GM20431 (cell line): ENCODE measurements around the gene GPR17.

Experiments
- in situ Hi-C: fragments of 300-500 bp; cut with MseI, MboI; formaldehyde crosslinking; loops from one replicate; pipeline ENCODE4 v1.15.0; 2020; ENCODE audit warnings: low sequenced_read_pairs; ENCODE audit not compliant: unreplicated experiment

GPR17 gene

DNA sequence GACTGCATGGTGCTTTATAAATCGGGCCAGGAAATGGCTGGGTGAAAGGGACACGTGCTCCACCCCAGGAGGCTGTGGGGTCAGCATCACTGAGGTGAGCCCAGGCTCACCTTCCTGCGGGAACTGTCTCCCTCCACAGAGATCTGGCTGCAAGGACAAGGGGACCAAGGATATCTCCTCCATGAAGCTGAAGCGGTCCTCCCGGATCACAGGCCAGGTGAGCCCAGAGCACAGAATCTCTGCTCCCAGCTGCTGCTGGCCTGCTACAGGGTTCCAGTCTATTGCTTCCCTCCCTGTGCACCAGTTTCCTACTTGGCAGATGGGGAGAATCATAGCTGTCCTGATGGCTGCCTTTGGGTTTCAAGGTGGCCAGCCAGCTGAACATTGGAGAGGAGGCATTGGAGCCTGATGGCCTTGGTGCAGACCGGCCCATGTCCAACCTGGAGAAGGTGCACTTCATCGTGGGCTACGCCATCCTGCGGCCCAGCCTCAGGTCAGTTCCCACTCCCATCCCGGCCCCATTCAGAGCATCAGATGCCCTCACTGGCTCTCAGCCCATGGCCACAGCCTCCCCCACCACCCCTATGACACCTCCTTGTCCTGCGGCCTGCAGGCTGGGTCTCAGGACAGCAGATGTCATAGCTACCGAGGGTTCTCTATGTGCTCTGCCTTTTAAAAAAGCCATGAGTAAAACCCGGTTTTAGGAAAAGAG is 33.7 kb upstream of the GPR17 start:
- in situ Hi-C loops = no loop called here

DNA sequence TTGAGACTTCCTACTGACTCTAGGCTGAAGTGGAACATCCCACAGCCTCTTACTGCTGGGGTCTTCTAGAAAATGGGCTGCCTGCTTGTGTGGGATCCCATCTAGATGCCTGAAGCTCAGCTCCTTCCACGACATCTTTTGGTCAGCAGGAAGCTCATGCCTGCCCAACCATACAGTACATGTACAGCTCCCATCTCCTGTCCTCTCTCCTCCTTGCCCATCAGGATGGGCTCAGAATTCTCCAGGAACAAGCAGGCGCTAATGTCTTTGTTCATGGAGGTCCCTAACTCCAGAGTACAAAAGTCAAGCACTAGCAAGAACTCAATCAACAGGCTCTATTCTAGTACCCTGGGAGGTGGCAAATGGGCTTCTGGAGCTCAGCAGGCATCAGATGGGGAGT is 31.7 kb upstream of the GPR17 start:
- in situ Hi-C loops = no loop called here

DNA sequence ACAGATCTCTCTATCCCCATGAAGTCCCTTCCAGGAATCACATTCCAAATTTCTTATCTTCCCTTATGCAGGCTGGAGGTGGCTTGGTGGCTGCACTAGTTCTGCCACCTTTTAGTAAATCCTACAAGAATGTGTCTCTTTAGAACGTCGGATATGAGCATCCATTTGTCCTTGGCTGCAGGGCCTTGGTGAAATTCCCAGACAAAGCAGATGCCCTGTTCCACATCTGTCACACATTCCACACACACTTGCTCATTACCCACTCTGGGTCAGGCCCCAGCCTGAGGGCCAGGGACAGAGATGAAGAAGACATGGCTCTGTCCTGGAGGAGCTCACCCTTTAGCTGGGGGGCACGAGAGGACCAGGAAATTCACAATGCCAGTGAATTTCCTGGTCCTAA is 31.2 kb upstream of the GPR17 start:
- in situ Hi-C loops = no loop called here

DNA sequence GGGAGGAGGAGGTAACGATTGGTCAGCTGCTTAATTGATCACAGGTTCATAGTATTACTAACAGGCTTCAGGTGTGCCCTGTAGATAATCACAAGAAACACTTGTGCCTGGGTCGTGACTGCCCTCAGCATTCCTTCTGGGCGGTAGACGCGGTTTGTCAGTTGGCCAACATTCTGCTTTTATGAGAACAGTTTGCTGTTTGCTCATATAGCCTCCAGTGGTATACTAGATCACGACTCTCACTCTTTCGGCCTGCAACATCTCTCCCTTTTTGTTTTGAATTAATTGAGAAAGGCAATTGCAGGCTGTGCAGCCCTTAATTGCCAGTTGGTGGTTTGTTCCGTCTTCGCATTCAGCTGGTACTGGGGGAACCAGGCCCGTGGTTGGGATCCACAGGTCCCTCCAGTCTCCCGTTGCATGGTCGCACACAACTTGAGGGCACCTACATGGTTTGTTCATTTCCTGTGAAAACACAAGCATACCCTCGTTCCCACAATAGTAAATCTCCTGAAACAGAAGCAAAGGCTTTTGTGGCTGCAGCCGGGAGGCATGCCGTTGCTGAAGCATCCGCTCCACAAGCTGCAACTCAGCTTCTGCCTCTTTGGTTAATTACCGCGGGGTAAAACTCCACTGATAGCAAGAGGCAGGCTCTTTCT is 30.3 kb upstream of the GPR17 start:
- in situ Hi-C loops = no loop called here

DNA sequence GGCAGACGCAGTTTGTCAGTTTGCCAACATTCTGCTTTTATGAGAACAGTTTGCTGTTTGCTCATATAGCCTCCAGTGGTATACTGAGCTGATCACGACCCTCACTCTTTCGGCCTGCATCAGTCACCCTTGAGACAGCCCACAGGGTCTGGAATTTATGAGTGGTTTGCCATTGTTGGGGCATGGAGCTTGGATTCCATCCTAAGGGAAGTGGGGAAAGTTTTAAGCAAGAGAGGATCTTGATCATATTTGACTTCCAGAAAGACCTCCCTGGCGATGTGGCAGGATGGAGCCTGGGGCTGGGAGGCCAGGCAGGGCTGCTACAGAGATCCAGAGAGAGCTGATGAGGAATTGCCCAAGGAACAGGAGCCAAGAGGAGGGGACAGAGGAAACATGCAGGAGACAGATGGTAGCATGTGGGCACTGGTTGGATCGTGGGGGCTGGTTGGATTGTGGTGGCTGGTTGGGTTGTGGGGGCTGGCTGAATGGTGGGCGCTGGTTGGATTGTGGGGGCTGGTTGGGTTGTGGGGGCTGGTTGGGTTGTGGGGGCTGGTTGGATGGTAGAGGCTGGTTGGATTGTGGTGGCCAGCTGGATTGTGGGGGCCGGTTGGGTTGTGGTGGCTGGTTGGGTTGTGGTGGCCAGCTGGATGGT is 27.3 kb upstream of the GPR17 start:
- in situ Hi-C loops = no loop called here

DNA sequence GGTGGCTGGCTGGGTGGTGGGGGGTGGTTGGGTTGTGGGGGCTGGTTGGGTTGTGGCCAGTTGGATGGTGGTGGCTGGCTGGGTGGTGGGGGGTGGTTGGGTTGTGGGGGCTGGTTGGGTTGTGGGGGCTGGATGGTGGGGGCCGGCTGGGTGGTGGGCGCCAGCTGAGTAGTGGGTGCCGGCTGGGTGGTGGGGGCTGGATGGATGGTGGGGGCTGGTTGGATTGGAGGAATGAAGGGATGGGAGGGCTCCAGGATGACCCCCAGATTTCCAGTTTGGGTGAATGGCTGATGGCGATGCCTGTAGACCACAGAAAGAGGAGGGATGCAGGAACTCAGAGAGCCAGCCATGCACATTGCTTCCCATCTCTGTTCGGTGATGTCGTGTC is 26.8 kb upstream of the GPR17 start:
- in situ Hi-C loops = no loop called here

DNA sequence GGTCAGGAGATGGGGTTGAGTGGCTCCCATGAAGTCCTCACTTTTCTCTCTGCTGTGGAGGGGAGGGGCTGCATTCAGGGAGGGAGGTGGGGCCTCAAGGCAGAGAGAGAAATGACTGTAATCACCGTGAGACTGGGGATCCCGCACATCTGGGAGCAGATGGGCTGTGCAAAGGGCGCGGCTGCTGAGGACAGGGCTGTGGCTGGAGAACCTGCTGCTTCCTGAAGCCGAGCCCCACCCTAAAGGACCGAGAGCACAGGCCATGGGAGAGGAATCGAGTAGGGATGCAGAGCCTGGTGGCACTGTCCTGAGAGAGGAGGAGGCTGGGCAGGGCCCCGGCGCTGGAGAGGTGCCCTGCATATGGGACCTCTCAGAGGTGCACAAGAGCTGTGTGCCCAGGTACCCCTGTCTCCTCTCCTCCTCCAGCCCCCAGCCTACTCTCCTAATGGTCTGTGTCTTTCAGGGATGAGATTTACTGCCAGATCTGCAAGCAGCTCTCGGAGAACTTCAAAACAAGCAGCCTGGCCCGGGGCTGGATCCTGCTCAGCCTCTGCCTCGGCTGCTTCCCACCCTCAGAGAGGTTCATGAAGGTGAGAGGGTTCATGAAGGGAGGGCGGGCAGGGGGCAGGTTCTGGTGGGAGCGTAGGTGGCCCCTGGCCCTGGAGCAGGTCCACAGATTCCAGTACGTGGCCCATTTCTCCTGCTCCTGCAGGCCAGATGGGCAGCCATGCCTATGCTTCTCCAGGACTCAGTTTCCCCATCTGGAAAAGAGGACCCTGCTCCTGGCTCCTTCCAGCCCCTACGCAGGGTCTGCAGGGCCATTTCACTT is 25.9 kb upstream of the GPR17 start:
- in situ Hi-C loops = no loop called here

DNA sequence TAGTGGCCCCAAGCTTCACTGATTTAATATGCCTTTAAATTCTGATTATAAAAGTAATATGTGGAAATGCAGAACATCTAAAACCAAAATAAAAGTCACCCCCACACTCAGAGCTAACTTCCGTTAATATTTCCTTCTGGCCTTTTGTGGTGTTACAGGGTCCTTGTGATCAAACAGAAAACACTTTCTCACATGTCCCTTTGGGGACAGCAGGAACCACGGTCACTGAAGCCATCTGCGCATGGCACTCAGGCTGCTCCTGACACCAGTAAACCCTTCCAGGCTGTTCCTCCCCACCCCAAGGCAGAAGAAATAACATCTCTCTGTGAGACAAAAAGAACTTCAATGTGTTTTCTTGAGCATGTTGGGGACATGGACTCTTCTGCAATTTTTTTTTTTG is 25.1 kb upstream of the GPR17 start:
- in situ Hi-C loops = no loop called here

DNA sequence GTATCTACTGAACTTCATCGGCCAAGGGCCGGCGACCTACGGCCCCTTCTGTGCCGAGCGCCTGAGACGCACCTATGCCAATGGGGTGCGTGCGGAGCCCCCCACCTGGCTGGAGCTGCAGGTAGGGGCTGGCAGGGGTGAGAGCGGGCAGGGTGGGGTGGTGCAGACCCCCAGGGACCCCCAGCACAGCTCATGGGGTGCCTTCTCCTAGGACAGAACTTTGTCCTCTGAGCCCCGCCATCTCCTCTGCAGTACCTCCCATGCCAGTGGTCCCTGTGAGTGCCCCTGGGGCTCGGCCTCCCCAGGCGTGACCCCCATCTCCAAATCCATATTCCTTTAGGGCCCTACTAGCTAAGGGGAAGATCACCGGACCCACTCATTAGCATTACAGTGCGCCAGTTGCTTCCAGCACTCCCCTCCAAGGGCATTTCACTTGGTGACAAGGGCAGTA is 23.9 kb upstream of the GPR17 start:
- in situ Hi-C loops = no loop called here

DNA sequence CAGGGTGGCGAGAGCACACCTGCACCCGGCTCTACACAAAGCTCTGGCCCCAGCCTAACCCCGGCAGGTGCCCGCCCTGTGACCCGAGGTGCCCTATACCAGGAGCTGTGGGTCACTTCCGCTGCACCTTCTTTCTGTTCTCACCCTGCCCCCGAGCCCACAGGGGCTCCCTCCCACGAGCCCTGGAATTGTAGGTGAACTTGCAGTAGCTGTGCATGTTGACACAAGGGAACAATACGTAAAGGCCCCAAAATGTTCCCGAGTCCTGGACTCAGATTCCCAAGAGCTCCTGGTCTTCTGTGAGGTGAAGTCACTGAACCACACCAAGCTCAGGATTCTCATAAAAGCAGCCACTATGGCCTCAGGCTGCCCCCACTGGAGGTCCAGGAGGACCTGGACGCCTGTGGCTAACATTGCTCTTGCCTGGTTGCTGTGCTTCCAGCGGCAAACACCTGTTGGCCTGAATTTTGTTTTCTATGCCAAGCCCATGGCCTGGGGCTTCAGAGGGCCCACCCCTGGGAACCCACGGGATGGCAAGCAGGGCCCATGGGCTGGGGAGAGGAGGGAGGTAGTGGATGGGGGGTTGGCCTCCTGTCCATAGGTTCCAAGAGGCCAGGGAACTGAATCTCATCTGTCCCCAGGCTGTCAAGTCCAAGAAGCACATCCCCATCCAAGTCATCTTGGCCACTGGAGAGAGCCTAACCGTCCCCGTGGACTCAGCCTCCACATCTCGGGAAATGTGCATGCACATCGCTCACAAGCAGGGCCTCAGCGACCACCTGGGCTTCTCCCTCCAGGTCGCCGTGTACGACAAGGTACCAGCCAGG is 23.2 kb upstream of the GPR17 start:
- in situ Hi-C loops = no loop called here

DNA sequence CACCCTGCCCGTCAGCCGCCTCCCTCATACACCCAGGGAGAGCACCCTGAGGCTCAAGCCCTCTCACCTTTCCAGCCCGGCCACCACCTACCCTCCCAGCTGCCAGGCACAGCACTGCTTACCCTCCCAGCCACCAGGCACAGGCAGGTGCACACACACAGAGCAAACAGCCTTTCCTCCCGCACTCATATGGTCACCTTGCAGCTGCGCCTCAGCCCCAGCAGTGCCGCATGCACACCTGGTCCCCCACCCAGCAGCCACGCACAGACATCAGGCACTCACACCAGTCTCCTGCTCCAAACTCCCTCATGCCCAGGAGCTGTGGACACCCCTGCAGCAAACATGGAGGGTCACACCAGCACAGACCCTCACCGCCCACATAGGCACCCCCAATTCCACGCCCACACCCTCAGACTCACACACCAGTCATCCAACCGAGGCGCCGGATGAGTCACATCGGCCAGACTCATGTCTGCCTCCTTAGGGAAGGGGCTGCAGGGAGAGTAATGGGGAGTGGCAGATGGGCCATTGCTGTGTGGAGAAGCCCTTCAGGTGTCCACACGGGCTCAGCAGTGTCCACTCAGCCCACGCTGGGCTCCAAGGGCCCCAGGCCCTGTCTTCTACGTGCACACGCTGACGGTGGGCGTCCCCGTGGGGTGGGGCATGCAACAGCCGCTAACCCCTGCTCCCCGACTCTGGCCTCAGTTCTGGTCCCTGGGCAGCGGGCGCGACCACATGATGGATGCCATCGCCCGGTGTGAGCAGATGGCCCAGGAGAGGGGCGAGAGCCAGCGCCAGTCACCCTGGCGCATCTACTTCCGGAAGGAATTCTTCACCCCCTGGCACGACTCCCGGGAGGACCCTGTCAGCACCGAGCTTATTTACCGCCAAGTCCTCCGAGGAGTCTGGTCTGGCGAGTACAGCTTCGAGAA is 22.3 kb upstream of the GPR17 start:
- in situ Hi-C loops = no loop called here

DNA sequence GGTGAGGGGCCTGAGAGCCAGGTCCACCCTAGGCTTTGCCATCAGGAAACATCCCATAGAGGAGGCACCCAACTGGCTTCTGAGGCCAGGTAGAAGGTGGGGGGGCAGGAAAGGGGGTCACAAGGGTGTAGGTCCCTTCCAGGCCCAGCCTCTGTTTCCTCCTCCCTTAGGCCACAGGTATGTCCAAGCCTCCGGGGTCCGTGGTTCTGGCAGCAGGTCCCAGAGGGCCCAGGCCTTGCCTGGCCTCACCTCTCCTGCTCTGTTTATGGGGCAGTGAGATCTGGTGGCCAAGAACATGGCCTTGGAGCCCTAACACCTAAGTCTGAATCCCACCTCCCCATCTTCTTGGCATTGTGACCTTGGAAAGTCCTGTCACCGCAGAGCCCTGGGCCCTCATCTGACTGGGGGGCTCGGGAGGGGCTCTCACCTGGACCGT is 21.6 kb upstream of the GPR17 start:
- in situ Hi-C loops = no loop called here

DNA sequence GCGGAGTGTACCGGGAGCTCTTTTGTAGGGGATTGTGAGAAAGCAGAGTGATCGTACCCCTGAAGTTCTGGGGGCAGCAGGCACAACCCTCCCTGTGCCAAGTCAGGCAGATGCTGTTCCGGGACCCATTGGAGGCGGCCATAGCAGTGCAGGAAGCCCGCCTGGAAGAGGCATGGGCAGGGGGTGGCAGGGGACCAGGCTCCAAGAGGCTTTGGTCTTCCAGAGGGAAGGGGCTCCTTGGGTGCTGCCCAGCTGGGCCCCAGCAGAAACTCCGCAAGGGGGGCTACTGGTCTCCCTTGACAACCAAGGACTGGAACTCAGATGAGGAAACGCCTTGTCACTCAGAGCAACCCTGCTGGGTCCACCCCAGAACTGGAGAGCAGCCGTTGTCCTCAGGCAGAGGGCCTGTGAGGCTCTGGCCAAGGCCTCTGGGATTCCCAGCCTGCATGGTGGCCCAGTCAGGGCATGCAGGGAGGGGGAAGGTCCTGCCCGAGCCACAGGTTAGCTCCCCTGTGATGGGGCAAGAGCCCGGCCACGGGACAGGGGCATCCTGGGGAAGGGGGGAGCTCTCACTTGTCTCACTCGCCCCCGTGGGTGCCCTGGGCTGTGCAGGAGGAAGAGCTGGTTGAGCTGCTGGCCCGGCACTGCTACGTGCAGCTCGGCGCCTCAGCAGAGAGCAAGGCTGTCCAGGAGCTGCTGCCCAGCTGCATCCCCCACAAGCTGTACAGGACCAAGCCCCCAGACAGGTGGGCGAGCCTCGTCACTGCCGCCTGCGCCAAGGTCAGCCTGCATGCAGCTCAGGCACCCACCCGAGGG is 21.0 kb upstream of the GPR17 start:
- in situ Hi-C loops = no loop called here

DNA sequence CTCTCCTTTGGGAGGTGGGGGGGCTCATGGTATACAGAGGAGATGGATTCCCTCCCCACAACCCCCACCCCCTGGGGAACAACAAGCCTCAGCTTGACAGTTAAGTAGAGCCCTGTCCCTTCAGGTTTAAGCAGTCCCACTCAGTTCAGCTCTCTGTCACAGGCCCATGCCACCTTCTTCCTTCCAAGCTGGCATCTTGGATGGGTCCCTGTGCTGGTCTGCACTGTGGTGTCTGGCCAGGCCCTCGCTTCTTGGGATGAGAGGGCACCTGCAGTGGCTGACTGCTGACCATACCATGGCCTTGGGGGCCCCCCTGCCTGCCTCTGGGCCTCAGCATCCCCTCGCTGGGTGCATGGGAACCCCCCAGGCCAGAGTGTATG is 20.4 kb upstream of the GPR17 start:
- in situ Hi-C loops = no loop called here

DNA sequence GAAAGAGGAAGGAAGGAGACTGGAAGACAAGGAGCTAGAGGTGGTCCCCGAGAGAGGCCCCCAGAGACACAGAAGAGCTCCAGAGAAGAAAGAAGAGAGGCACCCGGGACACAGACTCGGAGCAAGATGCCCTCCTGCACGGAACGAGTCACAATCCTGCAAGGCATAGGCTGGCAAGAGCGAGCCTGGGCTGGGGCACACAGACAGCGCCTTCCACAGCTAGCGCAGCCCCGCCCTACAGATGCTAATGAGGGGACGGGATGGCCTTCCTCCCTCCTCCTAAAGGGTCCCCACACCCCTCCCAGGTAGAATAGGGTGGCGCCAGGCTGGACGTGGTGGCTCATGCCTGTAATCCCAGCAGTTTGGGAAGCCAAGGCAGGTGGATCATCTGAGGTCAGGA is 19.8 kb upstream of the GPR17 start:
- in situ Hi-C loops = no loop called here

DNA sequence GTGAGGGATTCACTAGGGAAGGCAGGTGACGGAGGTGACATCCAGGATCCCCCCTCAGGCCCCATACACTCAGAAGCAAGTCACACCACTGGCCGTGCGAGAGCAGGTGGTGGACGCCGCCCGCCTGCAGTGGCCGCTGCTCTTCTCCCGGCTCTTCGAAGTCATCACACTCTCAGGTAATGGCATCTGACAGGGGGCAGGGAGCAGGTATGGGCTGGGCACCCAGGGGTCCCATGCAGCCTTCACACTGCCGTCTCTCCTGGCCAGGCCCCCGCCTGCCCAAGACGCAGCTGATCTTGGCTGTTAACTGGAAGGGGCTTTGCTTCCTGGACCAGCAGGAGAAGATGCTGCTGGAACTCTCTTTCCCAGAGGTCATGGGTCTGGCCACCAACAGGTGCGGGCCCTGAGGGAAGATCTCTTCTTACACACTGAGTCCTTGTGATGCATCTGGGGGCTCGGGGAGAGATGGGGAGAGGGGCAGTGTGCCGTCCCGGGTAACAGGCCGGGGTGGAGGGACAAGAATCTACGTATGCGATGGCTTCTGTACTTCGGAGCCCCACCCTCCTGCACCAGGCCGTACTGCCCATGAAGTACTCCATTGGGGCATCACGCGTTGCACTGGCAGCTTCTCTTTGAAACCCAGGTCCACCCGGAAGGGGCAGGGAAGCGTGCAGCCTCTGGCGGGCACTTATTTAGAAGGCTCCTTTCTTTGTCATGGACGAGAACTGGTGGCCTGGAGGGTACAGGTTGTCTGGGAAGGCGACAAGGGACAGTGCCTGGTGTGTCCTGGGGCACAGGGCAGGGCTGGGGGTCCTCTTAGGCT is 18.8 kb upstream of the GPR17 start:
- in situ Hi-C loops = no loop called here
